GM12878 (cell line): ENCODE measurements around the gene TMCC2. TPM values are rescaled to one million over a fixed set of nuclear protein-coding genes. Genes with fewer than 3 reads are reported as not detected.
A peak's percentile ranks its signal among the peaks of the same experiment; 100 is the strongest.

Experiments used
- BACH1 ChIP-seq: fragments of 450-650 bp; IDR thresholded peaks from 2 replicates; pipeline ENCODE4 v1.6.1; 2017; ENCODE audit warnings: mild to moderate bottlenecking, borderline replicate concordance
- BRCA1 ChIP-seq: IDR thresholded peaks from 2 replicates; pipeline ENCODE4 v1.6.1; 2011; ENCODE audit warnings: low read depth, low read length, improper control_type of control experiment
- EGR1 ChIP-seq, 2 experiments: IDR thresholded peaks; 1 replicate in 1 of 2; 2 replicates in 1 of 2; pipeline ENCODE4 v1.6.1; 2011 to 2012; ENCODE audit warnings: low read depth in 2 of 2, low read length in 2 of 2, borderline replicate concordance in 1 of 2, mild to moderate bottlenecking in 1 of 2, moderate library complexity in 1 of 2
- NFIC ChIP-seq: IDR thresholded peaks from 2 replicates; pipeline ENCODE4 v1.6.1; 2012; ENCODE audit warnings: low read depth, mild to moderate bottlenecking, inconsistent platforms, low read length, moderate library complexity
- PAX8 ChIP-seq: fragments of 450-650 bp; IDR thresholded peaks from 2 replicates; pipeline ENCODE4 v1.6.1; 2017; ENCODE audit warnings: mild to moderate bottlenecking, moderate library complexity
- POU2F2 ChIP-seq: IDR thresholded peaks from 3 replicates; pipeline ENCODE4 v1.6.1; 2011; ENCODE audit warnings: low read depth, mild to moderate bottlenecking, low read length, borderline replicate concordance
- RB1 ChIP-seq: fragments of 450-650 bp; formaldehyde crosslinking; IDR thresholded peaks from 2 replicates; pipeline ENCODE4 v1.6.1; 2017; ENCODE audit warnings: mild to moderate bottlenecking, borderline replicate concordance
- RBBP5 ChIP-seq: fragments of 200-600 bp; sonication (generic); conservative IDR thresholded peaks from 2 replicates; pipeline ENCODE4 v1.6.1; 2016
- SRF ChIP-seq, 2 experiments: IDR thresholded peaks; 2 replicates each; pipeline ENCODE4 v1.6.1; 2011; ENCODE audit warnings: low read depth in 2 of 2, low read length in 2 of 2, mild to moderate bottlenecking in 1 of 2, moderate library complexity in 1 of 2
- TARDBP ChIP-seq: IDR thresholded peaks from 2 replicates; pipeline ENCODE4 v1.6.1; 2016; ENCODE audit warnings: borderline replicate concordance
- TCF7 ChIP-seq: IDR thresholded peaks from 2 replicates; pipeline ENCODE4 v1.6.1; 2014; ENCODE audit warnings: antibody characterized with exemption, borderline replicate concordance
- WRNIP1 ChIP-seq: IDR thresholded peaks from 2 replicates; pipeline ENCODE4 v1.6.1; 2011; ENCODE audit warnings: low read depth, low read length, improper control_type of control experiment, borderline replicate concordance
- YY1 ChIP-seq: IDR thresholded peaks from 2 replicates; pipeline ENCODE4 v1.6.1; 2011; ENCODE audit warnings: low read depth, mild to moderate bottlenecking, low read length
- ZNF622 ChIP-seq: fragments of 450-650 bp; IDR thresholded peaks from 2 replicates; pipeline ENCODE4 v1.6.1; 2017; ENCODE audit warnings: mild to moderate bottlenecking, inconsistent platforms
- ZSCAN29 ChIP-seq: fragments of 450-650 bp; IDR thresholded peaks from 2 replicates; pipeline ENCODE4 v1.6.1; 2017; ENCODE audit warnings: mild to moderate bottlenecking, moderate library complexity
- ZZZ3 ChIP-seq: IDR thresholded peaks from 2 replicates; pipeline ENCODE4 v1.6.1; 2011; ENCODE audit warnings: low read depth; ENCODE audit not compliant: control insufficient read depth, insufficient read length
- polyA plus RNA-seq, 11 experiments: library from polyadenylated mRNA; depleted of rRNA in 4 of 11; unstranded in 6 of 11; stranded (reverse) in 5 of 11; fragments of >200 nt; fragmentation: Nextera tagmentation in 4 of 11; fragmentation: Illumina TruSeq in 1 of 11; extraction: Ambion mirVana in 4 of 11; extraction: Trizol in 1 of 11; gene quantifications; 1 replicate in 1 of 11; 2 replicates in 10 of 11; pipeline versions ENCODE4 v1.2.1 to v1.2.3, GENCODE V29; 2011 to 2016; ENCODE audit warnings: inconsistent platforms in 2 of 11, missing spikeins in 2 of 11, low read depth in 1 of 11
- total RNA-seq, 4 experiments: library from RNA; depleted of rRNA in 3 of 4; stranded (reverse); fragments of >200 nt in 3 of 4; fragmentation: Illumina TruSeq in 1 of 4; extraction: Trizol in 1 of 4; gene quantifications; 2 replicates each; pipeline versions ENCODE4 v1.2.1 to v1.2.3, GENCODE V29; 2013 to 2021
- TF ChIP-seq, protein P1 (sequence below): IDR thresholded peaks from 2 replicates; pipeline ENCODE4 v1.6.1; 2011; ENCODE audit warnings: borderline replicate concordance, low read depth, mild to moderate bottlenecking, moderate library complexity, mixed read lengths, low read length; ENCODE audit not compliant: insufficient read depth; ENCODE audit errors: extremely low read length
- TF ChIP-seq, protein P2 (sequence below): IDR thresholded peaks from 2 replicates; pipeline ENCODE4 v1.6.1; 2012; ENCODE audit warnings: low read depth, low read length, improper control_type of control experiment
- TF ChIP-seq, protein P3 (sequence below): fragments of 450-650 bp; IDR thresholded peaks from 2 replicates; pipeline ENCODE4 v1.6.1; 2017; ENCODE audit warnings: borderline replicate concordance
- TF ChIP-seq, protein P4 (sequence below): fragments of 450-650 bp; conservative IDR thresholded peaks from 2 replicates; pipeline ENCODE4 v1.6.1; 2017; ENCODE audit warnings: mild to moderate bottlenecking, moderate library complexity
- TF ChIP-seq, protein P5 (sequence below): fragments of 450-650 bp; IDR thresholded peaks from 2 replicates; pipeline ENCODE4 v1.6.1; 2016; ENCODE audit warnings: mild to moderate bottlenecking, moderate library complexity, borderline replicate concordance

The TMCC2 gene
- total and polyA plus RNA-seq, 10 of the 15 experiments (the other 5 are each of a cell fraction or from before 2014, with no cell fraction given): 0.06 to 2.3 (median 0.76) TPM

DNA sequence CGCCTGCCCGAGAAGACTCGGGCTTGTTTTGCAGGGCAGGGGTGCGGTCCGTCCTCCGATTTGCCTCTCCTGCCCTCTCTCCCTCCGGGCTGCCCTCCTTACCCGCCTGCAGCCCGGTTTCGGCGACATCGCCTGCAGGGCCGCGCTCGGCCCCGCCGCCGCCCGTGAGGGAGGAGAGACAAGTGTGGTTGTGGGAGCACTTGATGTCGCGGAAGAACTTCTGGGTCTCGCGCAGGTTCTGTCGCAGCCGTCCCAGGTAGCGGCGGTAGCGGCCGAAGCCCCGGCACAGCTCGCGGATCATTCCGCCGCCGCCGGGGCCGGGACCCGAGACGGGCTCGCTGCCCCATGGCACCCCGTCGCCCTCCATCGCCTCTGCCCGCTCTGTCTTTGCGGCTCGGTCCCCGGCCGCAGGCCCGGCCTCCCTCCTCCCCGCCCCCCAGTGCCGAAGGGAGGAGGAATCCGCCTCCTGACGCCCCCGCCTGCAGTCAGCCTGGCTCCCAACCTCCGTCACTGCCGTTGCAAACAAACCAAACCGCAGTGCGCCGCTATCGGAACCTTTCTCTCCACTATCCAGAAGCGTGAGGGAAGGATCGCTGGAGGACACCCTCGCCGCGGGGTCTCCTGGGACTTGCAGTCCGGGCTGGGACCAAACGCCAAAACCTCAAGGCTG, 16.4 kb upstream of the TMCC2 start, which contains the start of gene DSTYK (continued):
- TF ChIP-seq TCF7 (peak; percentile 41; the same call in 1 of the 2 replicates), ZSCAN29 (peak; percentile 84), RB1 (peak; percentile 65; the same call in 1 of the 2 replicates), PAX8 (no peak), NFIC (no peak), BACH1 (peak; percentile 95), BRCA1 (no peak), TARDBP (peak; percentile 98), ZZZ3 (peak; percentile 68), WRNIP1 (no peak; the same call in 1 of the 2 replicates), EGR1 (IDR thresholded peaks at IDR 0.05; ENCODE audit: borderline replicate concordance in 1 of 2, low read depth in 2 of 2, low read length in 2 of 2) (peak; percentile 50 to 98), ZNF622 (no peak), POU2F2 (peak; percentile 83; the same call in 2 of the 3 replicates), RBBP5 (no peak), SRF (IDR thresholded peaks at IDR 0.05; ENCODE audit: low read depth in 2 of 2, low read length in 2 of 2) (peak in 1 of 2 experiments; percentile 93; a peak in 2 of 4 replicates), YY1 (peak; percentile 91)
- TF ChIP-seq, protein P1, sequence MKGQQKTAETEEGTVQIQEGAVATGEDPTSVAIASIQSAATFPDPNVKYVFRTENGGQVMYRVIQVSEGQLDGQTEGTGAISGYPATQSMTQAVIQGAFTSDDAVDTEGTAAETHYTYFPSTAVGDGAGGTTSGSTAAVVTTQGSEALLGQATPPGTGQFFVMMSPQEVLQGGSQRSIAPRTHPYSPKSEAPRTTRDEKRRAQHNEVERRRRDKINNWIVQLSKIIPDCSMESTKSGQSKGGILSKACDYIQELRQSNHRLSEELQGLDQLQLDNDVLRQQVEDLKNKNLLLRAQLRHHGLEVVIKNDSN: no peak
- TF ChIP-seq, protein P2, sequence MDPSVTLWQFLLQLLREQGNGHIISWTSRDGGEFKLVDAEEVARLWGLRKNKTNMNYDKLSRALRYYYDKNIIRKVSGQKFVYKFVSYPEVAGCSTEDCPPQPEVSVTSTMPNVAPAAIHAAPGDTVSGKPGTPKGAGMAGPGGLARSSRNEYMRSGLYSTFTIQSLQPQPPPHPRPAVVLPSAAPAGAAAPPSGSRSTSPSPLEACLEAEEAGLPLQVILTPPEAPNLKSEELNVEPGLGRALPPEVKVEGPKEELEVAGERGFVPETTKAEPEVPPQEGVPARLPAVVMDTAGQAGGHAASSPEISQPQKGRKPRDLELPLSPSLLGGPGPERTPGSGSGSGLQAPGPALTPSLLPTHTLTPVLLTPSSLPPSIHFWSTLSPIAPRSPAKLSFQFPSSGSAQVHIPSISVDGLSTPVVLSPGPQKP: peak; percentile 67
- TF ChIP-seq, protein P3, sequence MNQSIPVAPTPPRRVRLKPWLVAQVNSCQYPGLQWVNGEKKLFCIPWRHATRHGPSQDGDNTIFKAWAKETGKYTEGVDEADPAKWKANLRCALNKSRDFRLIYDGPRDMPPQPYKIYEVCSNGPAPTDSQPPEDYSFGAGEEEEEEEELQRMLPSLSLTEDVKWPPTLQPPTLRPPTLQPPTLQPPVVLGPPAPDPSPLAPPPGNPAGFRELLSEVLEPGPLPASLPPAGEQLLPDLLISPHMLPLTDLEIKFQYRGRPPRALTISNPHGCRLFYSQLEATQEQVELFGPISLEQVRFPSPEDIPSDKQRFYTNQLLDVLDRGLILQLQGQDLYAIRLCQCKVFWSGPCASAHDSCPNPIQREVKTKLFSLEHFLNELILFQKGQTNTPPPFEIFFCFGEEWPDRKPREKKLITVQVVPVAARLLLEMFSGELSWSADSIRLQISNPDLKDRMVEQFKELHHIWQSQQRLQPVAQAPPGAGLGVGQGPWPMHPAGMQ: peak; percentile 34; the same call in 1 of the 2 replicates
- TF ChIP-seq, protein P4, sequence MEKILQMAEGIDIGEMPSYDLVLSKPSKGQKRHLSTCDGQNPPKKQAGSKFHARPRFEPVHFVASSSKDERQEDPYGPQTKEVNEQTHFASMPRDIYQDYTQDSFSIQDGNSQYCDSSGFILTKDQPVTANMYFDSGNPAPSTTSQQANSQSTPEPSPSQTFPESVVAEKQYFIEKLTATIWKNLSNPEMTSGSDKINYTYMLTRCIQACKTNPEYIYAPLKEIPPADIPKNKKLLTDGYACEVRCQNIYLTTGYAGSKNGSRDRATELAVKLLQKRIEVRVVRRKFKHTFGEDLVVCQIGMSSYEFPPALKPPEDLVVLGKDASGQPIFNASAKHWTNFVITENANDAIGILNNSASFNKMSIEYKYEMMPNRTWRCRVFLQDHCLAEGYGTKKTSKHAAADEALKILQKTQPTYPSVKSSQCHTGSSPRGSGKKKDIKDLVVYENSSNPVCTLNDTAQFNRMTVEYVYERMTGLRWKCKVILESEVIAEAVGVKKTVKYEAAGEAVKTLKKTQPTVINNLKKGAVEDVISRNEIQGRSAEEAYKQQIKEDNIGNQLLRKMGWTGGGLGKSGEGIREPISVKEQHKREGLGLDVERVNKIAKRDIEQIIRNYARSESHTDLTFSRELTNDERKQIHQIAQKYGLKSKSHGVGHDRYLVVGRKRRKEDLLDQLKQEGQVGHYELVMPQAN: peak; percentile 30; the same call in 1 of the 2 replicates
- TF ChIP-seq, protein P5, sequence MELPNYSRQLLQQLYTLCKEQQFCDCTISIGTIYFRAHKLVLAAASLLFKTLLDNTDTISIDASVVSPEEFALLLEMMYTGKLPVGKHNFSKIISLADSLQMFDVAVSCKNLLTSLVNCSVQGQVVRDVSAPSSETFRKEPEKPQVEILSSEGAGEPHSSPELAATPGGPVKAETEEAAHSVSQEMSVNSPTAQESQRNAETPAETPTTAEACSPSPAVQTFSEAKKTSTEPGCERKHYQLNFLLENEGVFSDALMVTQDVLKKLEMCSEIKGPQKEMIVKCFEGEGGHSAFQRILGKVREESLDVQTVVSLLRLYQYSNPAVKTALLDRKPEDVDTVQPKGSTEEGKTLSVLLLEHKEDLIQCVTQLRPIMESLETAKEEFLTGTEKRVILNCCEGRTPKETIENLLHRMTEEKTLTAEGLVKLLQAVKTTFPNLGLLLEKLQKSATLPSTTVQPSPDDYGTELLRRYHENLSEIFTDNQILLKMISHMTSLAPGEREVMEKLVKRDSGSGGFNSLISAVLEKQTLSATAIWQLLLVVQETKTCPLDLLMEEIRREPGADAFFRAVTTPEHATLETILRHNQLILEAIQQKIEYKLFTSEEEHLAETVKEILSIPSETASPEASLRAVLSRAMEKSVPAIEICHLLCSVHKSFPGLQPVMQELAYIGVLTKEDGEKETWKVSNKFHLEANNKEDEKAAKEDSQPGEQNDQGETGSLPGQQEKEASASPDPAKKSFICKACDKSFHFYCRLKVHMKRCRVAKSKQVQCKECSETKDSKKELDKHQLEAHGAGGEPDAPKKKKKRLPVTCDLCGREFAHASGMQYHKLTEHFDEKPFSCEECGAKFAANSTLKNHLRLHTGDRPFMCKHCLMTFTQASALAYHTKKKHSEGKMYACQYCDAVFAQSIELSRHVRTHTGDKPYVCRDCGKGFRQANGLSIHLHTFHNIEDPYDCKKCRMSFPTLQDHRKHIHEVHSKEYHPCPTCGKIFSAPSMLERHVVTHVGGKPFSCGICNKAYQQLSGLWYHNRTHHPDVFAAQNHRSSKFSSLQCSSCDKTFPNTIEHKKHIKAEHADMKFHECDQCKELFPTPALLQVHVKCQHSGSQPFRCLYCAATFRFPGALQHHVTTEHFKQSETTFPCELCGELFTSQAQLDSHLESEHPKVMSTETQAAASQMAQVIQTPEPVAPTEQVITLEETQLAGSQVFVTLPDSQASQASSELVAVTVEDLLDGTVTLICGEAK: peak; percentile 97
